Prostate gland (tissue), 2 donors: ENCODE results near the gene PDE6A.
A peak's percentile ranks its signal among the peaks of the same experiment; 100 is the strongest.

Experiments used
- POLR2A ChIP-seq: fragments of 450-650 bp; IDR thresholded peaks from one replicate; pipeline ENCODE4 v1.6.1; 2016; ENCODE audit warnings: antibody characterized with exemption, mild to moderate bottlenecking
- TF ChIP-seq, protein P1 (sequence below), 4 experiments: fragments of 200-600 bp in 2 of 4; fragments of 450-650 bp in 2 of 4; sonication (generic) in 2 of 4; IDR thresholded peaks; 1 replicate in 3 of 4; 2 replicates in 1 of 4; pipeline ENCODE4 v1.5.1; 2016 to 2019; ENCODE audit warnings: antibody characterized with exemption in 4 of 4, mild to moderate bottlenecking in 2 of 4, moderate library complexity in 2 of 4

GRCh38 chr5:149990518-149991376, 46.2 kb upstream of the PDE6A start:
- TF ChIP-seq POLR2A: no peak
- TF ChIP-seq, protein P1, sequence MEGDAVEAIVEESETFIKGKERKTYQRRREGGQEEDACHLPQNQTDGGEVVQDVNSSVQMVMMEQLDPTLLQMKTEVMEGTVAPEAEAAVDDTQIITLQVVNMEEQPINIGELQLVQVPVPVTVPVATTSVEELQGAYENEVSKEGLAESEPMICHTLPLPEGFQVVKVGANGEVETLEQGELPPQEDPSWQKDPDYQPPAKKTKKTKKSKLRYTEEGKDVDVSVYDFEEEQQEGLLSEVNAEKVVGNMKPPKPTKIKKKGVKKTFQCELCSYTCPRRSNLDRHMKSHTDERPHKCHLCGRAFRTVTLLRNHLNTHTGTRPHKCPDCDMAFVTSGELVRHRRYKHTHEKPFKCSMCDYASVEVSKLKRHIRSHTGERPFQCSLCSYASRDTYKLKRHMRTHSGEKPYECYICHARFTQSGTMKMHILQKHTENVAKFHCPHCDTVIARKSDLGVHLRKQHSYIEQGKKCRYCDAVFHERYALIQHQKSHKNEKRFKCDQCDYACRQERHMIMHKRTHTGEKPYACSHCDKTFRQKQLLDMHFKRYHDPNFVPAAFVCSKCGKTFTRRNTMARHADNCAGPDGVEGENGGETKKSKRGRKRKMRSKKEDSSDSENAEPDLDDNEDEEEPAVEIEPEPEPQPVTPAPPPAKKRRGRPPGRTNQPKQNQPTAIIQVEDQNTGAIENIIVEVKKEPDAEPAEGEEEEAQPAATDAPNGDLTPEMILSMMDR (IDR thresholded peaks at IDR 0.05): peak; percentile 80 to 96 (median 91)
